Memory B cell (primary cell): ENCODE measurements around the gene ADRB1.

Experiments
- ATAC-seq: fragments of 150-1000 bp; cut with Tn5 transposase; 2 replicates; pipeline ENCODE4 v1.10.0; 2021; ENCODE audit warnings: low read depth, mild to moderate bottlenecking, moderate library complexity
- DNase-seq, 2 donors: peaks; one replicate each; pipeline ENCODE4 v3.0.0; 2022; ENCODE audit warnings: low spot score in 2 of 2
- H3K27ac Mint-ChIP-seq: one replicate; pipeline ENCODE4 v1.8.0; 2022; ENCODE audit warnings: mild to moderate bottlenecking, moderate library complexity, mixed read lengths
- H3K27me3 Mint-ChIP-seq: one replicate; pipeline ENCODE4 v1.8.0; 2022; ENCODE audit warnings: mixed read lengths
- H3K36me3 Mint-ChIP-seq: one replicate; pipeline ENCODE4 v1.8.0; 2022; ENCODE audit warnings: mild to moderate bottlenecking, mixed read lengths
- H3K4me1 Mint-ChIP-seq: one replicate; pipeline ENCODE4 v1.8.0; 2022; ENCODE audit warnings: mixed read lengths
- H3K4me3 Mint-ChIP-seq: one replicate; pipeline ENCODE4 v1.8.0; 2022; ENCODE audit warnings: mild to moderate bottlenecking, moderate library complexity, mixed read lengths
- H3K9me3 Mint-ChIP-seq: one replicate; pipeline ENCODE4 v1.8.0; 2022; ENCODE audit warnings: mixed read lengths

The ADRB1 gene

GRCh38 chr10:114033566-114033965 lies 10.1 kb upstream of the ADRB1 start:
- peaks cover 1% of the 10 kb centered on the region for H3K27me3 Mint-ChIP-seq
- DNase-seq (no peak), ATAC-seq (no peak)
- no peaks in the 10 kb centered on the region for H3K36me3 Mint-ChIP-seq
- H3K9me3 Mint-ChIP-seq = no peaks in the 10 kb centered on the region
- no peak overlapping the region for H3K27ac Mint-ChIP-seq
- H3K4me1 Mint-ChIP-seq = peaks cover 8% of the 10 kb centered on the region
- H3K4me3 Mint-ChIP-seq = no peak overlapping the region

- H3K27ac Mint-ChIP-seq = peak overlapping the region; percentile 85
- DNase-seq (peak in 1 of 2 donors; percentile 16), ATAC-seq (peak; percentile 96)
- H3K9me3 Mint-ChIP-seq = no peaks in the 10 kb centered on the region
- peaks cover 5% of the 10 kb centered on the region for H3K4me1 Mint-ChIP-seq
- peak overlapping the region; percentile 71 for H3K4me3 Mint-ChIP-seq
- peaks cover 4% of the 10 kb centered on the region for H3K27me3 Mint-ChIP-seq
- no peaks in the 10 kb centered on the region for H3K36me3 Mint-ChIP-seq
Measured at GRCh38 chr10:114034923-114035645, 8.6 kb upstream of the ADRB1 start.

GRCh38 chr10:114035791-114036190 lies 7.9 kb upstream of the ADRB1 start:
- no peaks in the 10 kb centered on the region for H3K36me3 Mint-ChIP-seq
- ATAC-seq = no peak
- H3K27ac Mint-ChIP-seq = no peak overlapping the region
- H3K4me3 Mint-ChIP-seq = no peak overlapping the region
- no peaks in the 10 kb centered on the region for H3K9me3 Mint-ChIP-seq
- H3K27me3 Mint-ChIP-seq = peaks cover 7% of the 10 kb centered on the region
- DNase-seq = no peak
- peaks cover 5% of the 10 kb centered on the region for H3K4me1 Mint-ChIP-seq

- no peaks in the 10 kb centered on the region for H3K9me3 Mint-ChIP-seq
- no peak overlapping the region for H3K4me3 Mint-ChIP-seq
- H3K27me3 Mint-ChIP-seq = peaks cover 9% of the 10 kb centered on the region
- peaks cover 10% of the 10 kb centered on the region for H3K4me1 Mint-ChIP-seq
- no peak for DNase-seq
- H3K27ac Mint-ChIP-seq = no peak overlapping the region
- no peak for ATAC-seq
- H3K36me3 Mint-ChIP-seq = peaks cover 2% of the 10 kb centered on the region
Measured at GRCh38 chr10:114038819-114039218, 4.8 kb upstream of the ADRB1 start.

- no peak for ATAC-seq
- Mint-ChIP-seq H3K27me3 (peaks cover 15% of the 10 kb centered on the region), H3K36me3 (peaks cover 4% of the 10 kb centered on the region), H3K9me3 (no peaks in the 10 kb centered on the region), H3K4me3 (no peak overlapping the region), H3K4me1 (peaks cover 14% of the 10 kb centered on the region), H3K27ac (no peak overlapping the region)
- DNase-seq = no peak
Measured at GRCh38 chr10:114041166-114041565, 2.5 kb upstream of the ADRB1 start.

GRCh38 chr10:114042895-114043531 lies 653 bp upstream of the ADRB1 start:
- H3K4me1 Mint-ChIP-seq = peaks cover 14% of the 10 kb centered on the region
- peak overlapping the region; percentile 84 for H3K4me3 Mint-ChIP-seq
- H3K27ac Mint-ChIP-seq = peak overlapping the region; percentile 80
- DNase-seq = peak; percentile 22 to 36
- peaks cover 15% of the 10 kb centered on the region for H3K27me3 Mint-ChIP-seq
- no peaks in the 10 kb centered on the region for H3K9me3 Mint-ChIP-seq
- peaks cover 4% of the 10 kb centered on the region for H3K36me3 Mint-ChIP-seq
- ATAC-seq = peak; percentile 35

- no peaks in the 10 kb centered on the region for H3K9me3 Mint-ChIP-seq
- H3K36me3 Mint-ChIP-seq = peaks cover 4% of the 10 kb centered on the region
- H3K27ac Mint-ChIP-seq = peak overlapping the region; percentile 65
- peaks cover 18% of the 10 kb centered on the region for H3K4me1 Mint-ChIP-seq
- H3K4me3 Mint-ChIP-seq = peak overlapping the region; percentile 84
- DNase-seq = no peak
- ATAC-seq = no peak
- H3K27me3 Mint-ChIP-seq = peaks cover 13% of the 10 kb centered on the region
Measured at GRCh38 chr10:114044247-114045135, 825 bp downstream of the ADRB1 start.

GRCh38 chr10:114045136-114046086 lies 1.7 kb downstream of the ADRB1 start:
- peaks cover 18% of the 10 kb centered on the region for H3K4me1 Mint-ChIP-seq
- peaks cover 8% of the 10 kb centered on the region for H3K27me3 Mint-ChIP-seq
- H3K4me3 Mint-ChIP-seq = peak overlapping the region; percentile 84
- DNase-seq = peak; percentile 24 to 34
- peak; percentile 47 for ATAC-seq
- H3K36me3 Mint-ChIP-seq = peaks cover 4% of the 10 kb centered on the region
- peak overlapping the region; percentile 65 for H3K27ac Mint-ChIP-seq
- H3K9me3 Mint-ChIP-seq = no peaks in the 10 kb centered on the region

- H3K27ac Mint-ChIP-seq = no peak overlapping the region
- peaks cover 10% of the 10 kb centered on the region for H3K27me3 Mint-ChIP-seq
- H3K9me3 Mint-ChIP-seq = no peaks in the 10 kb centered on the region
- peak overlapping the region; percentile 65 for H3K4me3 Mint-ChIP-seq
- DNase-seq = no peak
- H3K4me1 Mint-ChIP-seq = peaks cover 18% of the 10 kb centered on the region
- no peak for ATAC-seq
- peaks cover 4% of the 10 kb centered on the region for H3K36me3 Mint-ChIP-seq
Measured at GRCh38 chr10:114046087-114046458, 2.4 kb downstream of the ADRB1 start.

- DNase-seq (no peak), ATAC-seq (no peak)
- Mint-ChIP-seq H3K4me3 (no peak overlapping the region), H3K27me3 (peaks cover 8% of the 10 kb centered on the region), H3K4me1 (peaks cover 12% of the 10 kb centered on the region), H3K9me3 (no peaks in the 10 kb centered on the region), H3K27ac (no peak overlapping the region), H3K36me3 (peaks cover 2% of the 10 kb centered on the region)
Measured at GRCh38 chr10:114048472-114048871, 4.8 kb downstream of the ADRB1 start.

GRCh38 chr10:114051714-114052113 lies 8.0 kb downstream of the ADRB1 start:
- peaks cover 1% of the 10 kb centered on the region for H3K27me3 Mint-ChIP-seq
- peaks cover 4% of the 10 kb centered on the region for H3K4me1 Mint-ChIP-seq
- no peak overlapping the region for H3K27ac Mint-ChIP-seq
- no peaks in the 10 kb centered on the region for H3K9me3 Mint-ChIP-seq
- no peak overlapping the region for H3K4me3 Mint-ChIP-seq
- no peak for ATAC-seq
- DNase-seq = no peak
- H3K36me3 Mint-ChIP-seq = no peaks in the 10 kb centered on the region

GRCh38 chr10:114052255-114052654 lies 8.6 kb downstream of the ADRB1 start:
- DNase-seq (no peak), ATAC-seq (no peak)
- Mint-ChIP-seq H3K27ac (no peak overlapping the region), H3K36me3 (no peaks in the 10 kb centered on the region), H3K4me1 (peaks cover 4% of the 10 kb centered on the region), H3K4me3 (no peak overlapping the region), H3K27me3 (peaks cover 1% of the 10 kb centered on the region), H3K9me3 (no peaks in the 10 kb centered on the region)

- H3K9me3 Mint-ChIP-seq = no peaks in the 10 kb centered on the region
- H3K36me3 Mint-ChIP-seq = no peaks in the 10 kb centered on the region
- no peaks in the 10 kb centered on the region for H3K4me1 Mint-ChIP-seq
- peaks cover 1% of the 10 kb centered on the region for H3K27me3 Mint-ChIP-seq
- no peak for DNase-seq
- no peak overlapping the region for H3K4me3 Mint-ChIP-seq
- no peak for ATAC-seq
- no peak overlapping the region for H3K27ac Mint-ChIP-seq
Measured at GRCh38 chr10:114053946-114054345, 10.3 kb downstream of the ADRB1 start.
